CD14-positive monocyte (primary cell): Measurements from ENCODE around the gene PRRT4. TPM values are rescaled to one million over a fixed set of nuclear protein-coding genes. Genes with fewer than 3 reads are reported as not detected.

Source experiments
- DNase-seq, 3 donors: peaks; one replicate each; pipeline ENCODE4 v3.0.0-alpha.2; 2011 to 2022
- H2AFZ ChIP-seq: 2 replicates; pipeline ENCODE4 v1.6.0; 2012; ENCODE audit warnings: mild to moderate bottlenecking, low read depth, low read length, inconsistent platforms; ENCODE audit not compliant: insufficient read depth, poor library complexity, severe bottlenecking
- H3K27ac ChIP-seq, 2 donors: 1 replicate in 1 of 2; 2 replicates in 1 of 2; pipeline ENCODE4 v1.5.1; 2012 to 2013; ENCODE audit warnings: low read length in 2 of 2, control low read depth in 1 of 2, inconsistent platforms in 1 of 2, low read depth in 1 of 2, mild to moderate bottlenecking in 1 of 2
- H3K27me3 ChIP-seq, 2 donors: one replicate each; pipeline versions ENCODE4 v1.6.0 to v1.6.1; 2011 to 2013; ENCODE audit warnings: low read length in 2 of 2; ENCODE audit not compliant: control insufficient read depth in 2 of 2, insufficient read depth in 2 of 2
- H3K36me3 ChIP-seq, 2 donors: replicated peaks in 1 of 2; 1 replicate in 1 of 2; 2 replicates in 1 of 2; pipeline versions ENCODE4 v1.5.1 to v1.6.1; 2012 to 2013; ENCODE audit warnings: low read length in 2 of 2, control low read depth in 1 of 2, inconsistent platforms in 1 of 2, mild to moderate bottlenecking in 1 of 2; ENCODE audit not compliant: insufficient read depth in 2 of 2, control insufficient read depth in 1 of 2
- H3K4me1 ChIP-seq, 2 donors: 1 replicate in 1 of 2; 2 replicates in 1 of 2; pipeline versions ENCODE4 v1.5.1 to v1.6.1; 2012 to 2013; ENCODE audit warnings: low read length in 2 of 2, control low read depth in 1 of 2, inconsistent platforms in 1 of 2, mild to moderate bottlenecking in 1 of 2, moderate library complexity in 1 of 2; ENCODE audit not compliant: insufficient read depth in 2 of 2, control insufficient read depth in 1 of 2
- H3K4me2 ChIP-seq: replicated peaks from 2 replicates; pipeline ENCODE3; 2012; ENCODE audit warnings: low read length, moderate library complexity, mild to moderate bottlenecking; ENCODE audit not compliant: poor library complexity, severe bottlenecking; ENCODE audit errors: extremely low read depth
- H3K4me3 ChIP-seq, 3 experiments: fragments of 200-600 bp in 1 of 3; sonication (generic) in 1 of 3; replicated peaks in 1 of 3; 1 replicate in 2 of 3; 2 replicates in 1 of 3; pipeline ENCODE4 v1.5.1; 2011 to 2013; ENCODE audit warnings: low read length in 3 of 3, mild to moderate bottlenecking in 3 of 3, control low read depth in 2 of 3, low read depth in 2 of 3, inconsistent platforms in 1 of 3, moderate library complexity in 1 of 3
- H3K79me2 ChIP-seq: 2 replicates; pipeline ENCODE4 v1.6.0; 2012; ENCODE audit warnings: mild to moderate bottlenecking, control low read depth, inconsistent platforms, low read length, moderate library complexity; ENCODE audit not compliant: insufficient read depth
- H3K9ac ChIP-seq: 2 replicates; pipeline ENCODE4 v1.6.0; 2017; ENCODE audit warnings: low read length, mild to moderate bottlenecking; ENCODE audit not compliant: insufficient read depth, poor library complexity, severe bottlenecking
- H3K9me3 ChIP-seq, 2 donors: replicated peaks in 1 of 2; 1 replicate in 1 of 2; 2 replicates in 1 of 2; pipeline versions ENCODE4 v1.5.1 to v1.6.1; 2012 to 2013; ENCODE audit warnings: low read length in 2 of 2, control low read depth in 1 of 2; ENCODE audit not compliant: control insufficient read depth in 1 of 2, insufficient read depth in 1 of 2
- H4K20me1 ChIP-seq: 2 replicates; pipeline ENCODE4 v1.6.0; 2012; ENCODE audit warnings: mild to moderate bottlenecking, low read length, control low read depth, moderate library complexity; ENCODE audit not compliant: insufficient read depth
- H3K27ac Mint-ChIP-seq, 7 donors: one replicate each; pipeline ENCODE4 v1.8.0; 2020; ENCODE audit warnings: mild to moderate bottlenecking in 7 of 7, mixed read lengths in 7 of 7, moderate library complexity in 6 of 7, inconsistent platforms in 2 of 7
- H3K27me3 Mint-ChIP-seq, 3 donors: one replicate each; pipeline ENCODE4 v1.8.0; 2021 to 2022; ENCODE audit warnings: low read depth in 3 of 3, mild to moderate bottlenecking in 3 of 3, mixed read lengths in 3 of 3, moderate library complexity in 3 of 3, inconsistent platforms in 1 of 3
- H3K36me3 Mint-ChIP-seq, 2 donors: one replicate each; pipeline ENCODE4 v1.8.0; 2020; ENCODE audit warnings: mixed read lengths in 2 of 2, inconsistent platforms in 1 of 2, mild to moderate bottlenecking in 1 of 2
- H3K4me1 Mint-ChIP-seq: one replicate; pipeline ENCODE4 v1.8.0; 2020; ENCODE audit warnings: mild to moderate bottlenecking, mixed read lengths
- H3K4me3 Mint-ChIP-seq, 2 donors: one replicate each; pipeline ENCODE4 v1.8.0; 2020; ENCODE audit warnings: mild to moderate bottlenecking in 2 of 2, mixed read lengths in 2 of 2, moderate library complexity in 1 of 2
- H3K9me3 Mint-ChIP-seq, 7 donors: one replicate each; pipeline ENCODE4 v1.8.0; 2020 to 2022; ENCODE audit warnings: mixed read lengths in 7 of 7, mild to moderate bottlenecking in 6 of 7, moderate library complexity in 6 of 7, inconsistent platforms in 2 of 7
- WGBS: methylation state at CpG from one replicate; pipeline ENCODE4 v1.1.5; 2013; ENCODE audit warnings: missing lambda C conversion rate; ENCODE audit not compliant: insufficient coverage; 5-methylcytosine and 5-hydroxymethylcytosine counted together
- intact Hi-C, 2 donors: fragments of 100-400 bp; cut with micrococcal nuclease; formaldehyde crosslinking; loops; one replicate each; pipeline versions ENCODE4 v1.15.0 to v1.15.1; 2023
- polyA plus RNA-seq, 3 donors: library from polyadenylated mRNA; depleted of rRNA in 1 of 3; unstranded in 2 of 3; stranded (reverse) in 1 of 3; fragments of 300-500 nt in 2 of 3; fragments of >200 nt in 1 of 3; fragmentation: Illumina TruSeq in 2 of 3; gene quantifications; 1 replicate in 2 of 3; 2 replicates in 1 of 3; pipeline ENCODE4 v1.2.3, GENCODE V29; 2012 to 2021
- TF ChIP-seq, protein P1 (sequence below): fragments of 200-600 bp; IDR thresholded peaks from one replicate; pipeline ENCODE4 v1.8.0; 2022; ENCODE audit warnings: antibody characterized with exemption, mild to moderate bottlenecking

The PRRT4 gene
- polyA plus RNA-seq, 3 donors, result 1.1 TPM; not detected in 2

DNA sequence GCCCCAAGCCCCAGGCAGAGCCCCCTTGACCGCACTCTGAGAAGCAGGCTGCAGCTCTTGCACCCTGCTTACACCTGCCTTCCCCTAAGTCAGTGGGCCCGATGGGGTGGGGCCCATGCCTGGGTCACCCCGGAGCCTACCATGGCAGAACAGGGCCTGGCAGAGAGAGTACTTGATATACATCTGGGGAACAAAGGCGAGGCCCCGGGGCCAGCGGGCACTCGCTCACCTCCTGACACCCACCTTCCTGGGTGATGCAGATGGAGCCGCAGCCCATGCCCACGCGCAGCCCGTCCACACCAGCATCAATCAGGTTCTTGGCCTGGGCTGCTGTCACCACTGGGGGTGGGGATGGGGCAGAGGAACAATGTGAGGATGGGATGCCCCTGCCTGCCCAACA is 34.9 kb upstream of the PRRT4 start:
- no peaks in the 10 kb centered on the region for H3K27me3 ChIP-seq
- no peak overlapping the region for H3K4me3 Mint-ChIP-seq
- peaks cover 5% of the 10 kb centered on the region for H3K4me1 Mint-ChIP-seq
- H3K27ac ChIP-seq, result no peak overlapping the region
- no peaks in the 10 kb centered on the region for H3K9me3 ChIP-seq
- H3K9me3 Mint-ChIP-seq, result no peaks in the 10 kb centered on the region
- 100% methylated on average over 2 of the region's 11 CpGs for WGBS
- no peak overlapping the region for H2AFZ ChIP-seq
- peaks cover 88 to 97% of the 10 kb centered on the region in 2 donors for H3K36me3 ChIP-seq
- no peak overlapping the region for H3K9ac ChIP-seq
- TF ChIP-seq, protein P1, sequence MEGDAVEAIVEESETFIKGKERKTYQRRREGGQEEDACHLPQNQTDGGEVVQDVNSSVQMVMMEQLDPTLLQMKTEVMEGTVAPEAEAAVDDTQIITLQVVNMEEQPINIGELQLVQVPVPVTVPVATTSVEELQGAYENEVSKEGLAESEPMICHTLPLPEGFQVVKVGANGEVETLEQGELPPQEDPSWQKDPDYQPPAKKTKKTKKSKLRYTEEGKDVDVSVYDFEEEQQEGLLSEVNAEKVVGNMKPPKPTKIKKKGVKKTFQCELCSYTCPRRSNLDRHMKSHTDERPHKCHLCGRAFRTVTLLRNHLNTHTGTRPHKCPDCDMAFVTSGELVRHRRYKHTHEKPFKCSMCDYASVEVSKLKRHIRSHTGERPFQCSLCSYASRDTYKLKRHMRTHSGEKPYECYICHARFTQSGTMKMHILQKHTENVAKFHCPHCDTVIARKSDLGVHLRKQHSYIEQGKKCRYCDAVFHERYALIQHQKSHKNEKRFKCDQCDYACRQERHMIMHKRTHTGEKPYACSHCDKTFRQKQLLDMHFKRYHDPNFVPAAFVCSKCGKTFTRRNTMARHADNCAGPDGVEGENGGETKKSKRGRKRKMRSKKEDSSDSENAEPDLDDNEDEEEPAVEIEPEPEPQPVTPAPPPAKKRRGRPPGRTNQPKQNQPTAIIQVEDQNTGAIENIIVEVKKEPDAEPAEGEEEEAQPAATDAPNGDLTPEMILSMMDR, result no peak
- H4K20me1 ChIP-seq, result peaks cover 91% of the 10 kb centered on the region
- H3K27me3 Mint-ChIP-seq, result no peaks in the 10 kb centered on the region
- no peak for DNase-seq
- no peak overlapping the region for H3K4me3 ChIP-seq
- peaks cover 81 to 96% of the 10 kb centered on the region in 2 donors for H3K36me3 Mint-ChIP-seq
- intact Hi-C loops, result no loop called here
- H3K4me1 ChIP-seq, result peaks cover under 1 to 8% of the 10 kb centered on the region in 2 donors
- no peaks in the 10 kb centered on the region for H3K79me2 ChIP-seq
- H3K27ac Mint-ChIP-seq, result no peak overlapping the region
- H3K4me2 ChIP-seq, result no peak overlapping the region

DNA sequence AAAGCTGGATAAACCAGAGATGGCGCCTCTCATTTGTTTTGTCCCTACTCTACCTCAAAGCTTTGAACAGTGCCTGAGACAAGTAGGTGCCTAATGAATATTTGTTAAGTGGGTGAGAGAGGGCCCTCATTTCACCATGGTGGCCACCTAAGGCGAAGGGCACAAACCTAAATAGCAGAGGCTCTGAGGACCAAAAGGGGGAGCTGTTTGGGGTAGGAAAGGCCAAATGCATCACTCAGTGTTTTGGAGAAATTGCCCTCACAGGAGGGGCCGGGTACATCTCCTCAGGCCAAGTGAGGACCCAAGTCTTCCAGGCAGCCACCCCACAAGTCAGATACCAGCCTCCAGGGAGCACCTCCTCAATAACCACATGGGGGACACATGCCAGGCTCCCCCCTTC is 34.3 kb upstream of the PRRT4 start:
- Histone ChIP-seq H2AFZ (no peak overlapping the region), H3K4me2 (no peak overlapping the region), H3K4me3 (no peak overlapping the region), H3K9ac (no peak overlapping the region), H3K36me3 (peaks cover 82 to 94% of the 10 kb centered on the region in 2 donors), H4K20me1 (peaks cover 91% of the 10 kb centered on the region), H3K4me1 (peaks cover 5 to 11% of the 10 kb centered on the region in 2 donors), H3K79me2 (no peaks in the 10 kb centered on the region), H3K9me3 (no peaks in the 10 kb centered on the region), H3K27me3 (no peaks in the 10 kb centered on the region), H3K27ac (no peak overlapping the region)
- intact Hi-C loops, result no loop called here
- 71% methylated on average over 1 of the region's 3 CpGs for WGBS
- no peaks in the 10 kb centered on the region for H3K9me3 Mint-ChIP-seq
- DNase-seq, result no peak
- H3K4me1 Mint-ChIP-seq, result peaks cover 9% of the 10 kb centered on the region
- H3K4me3 Mint-ChIP-seq, result no peak overlapping the region
- no peaks in the 10 kb centered on the region for H3K27me3 Mint-ChIP-seq
- H3K36me3 Mint-ChIP-seq, result peaks cover 75 to 90% of the 10 kb centered on the region in 2 donors
- TF ChIP-seq, protein P1, result no peak
- no peak overlapping the region for H3K27ac Mint-ChIP-seq
